HCT116 (cell line): ENCODE results near the gene ANKRD40CL.

Experiments used
- CTCF ChIP-seq, 3 experiments: fragments of 200-600 bp in 1 of 3; sonication (generic) in 1 of 3; IDR thresholded peaks in 2 of 3; conservative IDR thresholded peaks in 1 of 3; 2 replicates each; pipeline ENCODE4 v1.5.1; 2012 to 2017; ENCODE audit warnings: low read depth in 2 of 3, low read length in 2 of 3, antibody characterized with exemption in 1 of 3, borderline replicate concordance in 1 of 3, control low read depth in 1 of 3, mild to moderate bottlenecking in 1 of 3, mixed read lengths in 1 of 3, mixed run types in 1 of 3, moderate library complexity in 1 of 3; ENCODE audit not compliant: insufficient read depth in 1 of 3
- EGR1 ChIP-seq: IDR thresholded peaks from 2 replicates; pipeline ENCODE4 v1.6.1; 2012; ENCODE audit warnings: low read depth
- EZH2 ChIP-seq: fragments of 200-600 bp; sonication (generic); IDR thresholded peaks from 2 replicates; pipeline ENCODE4 v1.6.1; 2017; ENCODE audit warnings: antibody characterized with exemption, mixed run types
- EZH2phosphoT487 ChIP-seq: fragments of 200-600 bp; IDR thresholded peaks from 2 replicates; pipeline ENCODE4 v1.6.1; 2018; ENCODE audit warnings: antibody characterized with exemption, borderline replicate concordance
- JUND ChIP-seq: IDR thresholded peaks from 2 replicates; pipeline ENCODE4 v1.6.1; 2012
- POLR2A ChIP-seq: IDR thresholded peaks from 2 replicates; pipeline ENCODE4 v1.7.0; 2011; ENCODE audit warnings: borderline replicate concordance; ENCODE audit not compliant: insufficient read depth, insufficient read length; ENCODE audit errors: extremely low read depth
- POLR2AphosphoS5 ChIP-seq: IDR thresholded peaks from 2 replicates; pipeline ENCODE4 v1.6.1; 2011; ENCODE audit warnings: mild to moderate bottlenecking, low read depth, low read length, moderate library complexity
- REST ChIP-seq: IDR thresholded peaks from 2 replicates; pipeline ENCODE4 v1.6.1; 2012; ENCODE audit warnings: low read depth
- SIN3A ChIP-seq: IDR thresholded peaks from 2 replicates; pipeline ENCODE4 v1.6.1; 2012; ENCODE audit warnings: low read depth
- SP1 ChIP-seq: IDR thresholded peaks from 2 replicates; pipeline ENCODE4 v1.6.1; 2012; ENCODE audit warnings: low read depth
- SRF ChIP-seq: IDR thresholded peaks from 2 replicates; pipeline ENCODE4 v1.6.1; 2012; ENCODE audit warnings: low read depth
- TCF7L2 ChIP-seq: IDR thresholded peaks from 2 replicates; pipeline ENCODE4 v1.7.0; 2011; ENCODE audit warnings: borderline replicate concordance, inconsistent platforms; ENCODE audit not compliant: insufficient read depth, insufficient read length; ENCODE audit errors: extremely low read depth
- YY1 ChIP-seq: IDR thresholded peaks from 2 replicates; pipeline ENCODE4 v1.6.1; 2011; ENCODE audit warnings: low read length, low read depth, moderate library complexity, mild to moderate bottlenecking; ENCODE audit not compliant: insufficient replicate concordance; ENCODE audit errors: extremely low read depth
- ZBTB33 ChIP-seq: IDR thresholded peaks from 2 replicates; pipeline ENCODE4 v1.6.1; 2011; ENCODE audit warnings: mild to moderate bottlenecking, low read length, moderate library complexity; ENCODE audit not compliant: insufficient replicate concordance; ENCODE audit errors: extremely low read depth

GRCh38 chr17:50770346-50770745 is 3.0 kb upstream of the ANKRD40CL start:
- TF ChIP-seq EZH2 (no peak), CTCF (IDR thresholded peaks at IDR 0.05 in 2 of 3, conservative IDR thresholded peaks at IDR 0.05 in 1 of 3; ENCODE audit: borderline replicate concordance in 1 of 3, insufficient read depth in 1 of 3, low read depth in 2 of 3, low read length in 2 of 3) (no peak), POLR2AphosphoS5 (no peak), EGR1 (no peak), SRF (no peak), SIN3A (no peak), REST (no peak), ZBTB33 (no peak), YY1 (no peak), TCF7L2 (no peak), EZH2phosphoT487 (no peak), POLR2A (no peak), JUND (no peak), SP1 (no peak)
